NCI-H446 (cell line): ENCODE measurements around the gene HIPK4.
"Not testable (repeated sequence)": the region's sequence is repeated elsewhere in the genome, so short reads cannot be mapped to it uniquely, and the experiment has no call there.

Source experiments
- DNase-seq, 2 experiments: peaks; one replicate each; lab custom pipeline; 2025; lab: John Stamatoyannopoulos, UW

The HIPK4 gene

DNA sequence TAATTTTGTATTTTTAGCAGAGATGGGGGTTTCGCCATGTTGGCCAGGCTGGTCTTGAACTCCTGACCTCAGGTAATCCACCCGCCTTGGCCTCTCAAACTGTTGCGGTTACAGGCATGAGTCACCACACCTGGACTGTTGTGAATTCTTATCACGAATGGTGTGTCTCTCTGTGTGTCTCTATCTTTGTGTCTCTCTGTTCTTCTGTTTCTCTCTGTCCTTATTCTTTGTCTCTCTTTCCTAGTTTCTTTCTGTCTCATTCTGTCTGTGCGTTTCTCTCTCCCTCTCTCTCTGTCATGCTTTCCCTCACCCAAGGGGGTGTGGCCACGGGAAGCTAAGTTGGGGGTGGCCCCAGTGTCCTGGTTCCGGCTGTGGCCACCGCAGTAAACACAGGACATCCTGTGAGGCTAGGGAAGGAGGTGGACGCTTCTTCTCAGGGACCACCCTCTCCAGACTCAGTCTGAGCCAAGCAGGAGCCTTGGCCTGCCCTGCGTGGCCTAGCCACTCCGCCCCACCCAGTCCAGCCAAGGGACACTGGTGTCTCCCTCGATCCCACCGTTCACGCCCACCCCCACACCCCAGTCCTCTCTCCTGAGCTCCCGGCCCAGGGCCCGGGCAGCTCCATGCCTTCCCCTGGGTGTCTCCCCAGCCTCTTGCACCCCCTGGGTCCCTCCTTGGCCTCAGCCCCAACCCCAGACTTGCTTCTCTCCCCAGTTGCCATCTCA, 27.1 kb upstream of the HIPK4 start:
- no peak for DNase-seq

DNA sequence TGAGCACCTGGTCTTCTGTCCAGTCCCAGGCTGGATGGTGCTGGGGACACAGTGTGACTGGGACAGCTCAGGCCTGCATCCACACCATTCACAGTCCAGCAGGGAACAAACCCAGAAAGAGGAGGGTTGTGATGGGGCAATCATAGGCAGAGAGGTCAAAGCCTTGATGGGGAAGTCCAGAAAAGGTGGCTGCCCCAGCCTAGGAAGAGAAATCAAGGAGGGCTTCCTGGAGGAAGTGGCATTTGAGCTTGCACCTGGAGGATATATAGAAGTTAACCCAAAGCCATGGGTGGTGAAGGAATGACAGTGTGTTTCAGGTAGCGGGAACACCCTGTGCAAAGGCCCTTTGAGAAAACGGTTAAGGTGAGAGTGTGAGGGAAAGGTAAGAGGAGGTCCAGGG, 25.8 kb upstream of the HIPK4 start:
- DNase-seq: no peak

DNA sequence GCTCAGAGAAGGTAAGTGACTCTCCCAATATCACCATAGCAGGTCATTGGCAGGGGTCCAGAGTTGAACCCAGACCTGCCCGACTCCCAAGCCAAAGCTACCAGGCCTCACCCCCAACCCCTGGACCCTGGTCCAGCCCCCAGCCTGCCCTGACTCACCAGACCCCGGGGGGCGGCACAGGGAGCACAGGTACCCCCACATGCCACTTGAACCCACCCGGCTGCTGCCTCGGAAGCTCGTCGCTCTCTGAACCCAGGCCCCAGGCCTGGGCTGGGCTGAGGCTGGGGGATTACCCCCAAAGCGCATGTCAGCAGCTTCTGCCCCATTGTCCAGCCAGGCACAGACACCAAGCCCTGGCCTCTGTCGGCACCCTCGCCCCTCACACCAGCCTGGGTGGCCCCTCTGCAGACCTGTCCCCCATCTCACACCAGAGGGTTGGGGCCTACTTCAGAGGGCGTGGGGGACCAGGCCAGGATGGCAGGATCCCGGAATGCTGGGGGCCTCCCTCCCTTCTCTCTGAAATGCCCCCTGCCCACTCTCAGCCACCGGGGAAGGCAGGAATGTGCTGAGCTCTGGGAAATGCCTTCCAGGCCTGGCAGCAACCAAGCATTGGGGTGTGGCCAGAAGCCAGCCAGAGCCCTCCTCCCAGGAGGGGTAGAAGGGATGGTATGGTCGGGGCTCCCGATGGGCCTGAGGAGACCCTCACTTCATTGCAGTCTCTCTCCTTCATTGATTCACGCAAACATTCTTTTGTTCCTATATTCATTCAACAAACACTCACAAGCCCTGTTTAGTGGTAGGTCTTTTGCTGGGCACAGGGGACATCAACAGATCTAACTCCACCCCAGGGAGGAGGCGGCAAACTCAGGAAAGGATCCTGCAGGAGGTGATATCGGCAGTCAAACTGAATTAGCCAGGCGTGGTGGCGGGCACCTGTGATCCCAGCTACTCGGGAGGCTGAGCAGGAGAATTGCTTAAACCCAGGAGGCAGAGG, 24.9 kb upstream of the HIPK4 start:
- DNase-seq: no peak

DNA sequence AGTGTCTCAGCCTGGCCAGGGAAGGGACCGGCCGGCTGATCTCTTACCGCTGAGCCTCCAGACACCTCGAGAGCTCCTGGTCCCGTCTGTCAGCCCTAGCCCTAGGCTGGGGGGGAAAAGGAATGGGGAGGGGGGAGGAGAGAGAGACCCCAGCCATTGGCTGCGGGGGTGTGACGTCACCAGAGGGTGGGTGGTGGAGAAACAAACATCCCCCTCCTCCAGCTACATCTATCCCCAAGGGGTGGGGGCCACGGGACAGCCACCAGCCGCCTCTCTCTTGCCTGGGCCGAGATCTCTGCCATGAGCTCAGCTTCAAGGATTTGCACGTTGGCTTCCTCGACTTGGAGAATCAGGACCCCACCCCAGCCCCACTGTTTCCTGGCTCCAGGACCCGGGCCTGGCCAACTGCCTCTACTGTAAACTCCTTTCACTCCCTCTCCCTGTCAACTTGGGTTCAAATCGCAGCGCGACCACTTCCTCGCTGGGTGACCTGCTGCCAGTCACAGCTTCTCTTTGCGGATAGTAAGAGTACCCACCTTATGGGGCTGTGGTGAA, 23.4 kb upstream of the HIPK4 start, which contains the start of gene PRX:
TSS of gene PRX (minus strand) at position 88 of the 555 bp plus-strand sequence. CDS start 5,446 bp downstream, outside the sequence.
- no peak for DNase-seq

DNA sequence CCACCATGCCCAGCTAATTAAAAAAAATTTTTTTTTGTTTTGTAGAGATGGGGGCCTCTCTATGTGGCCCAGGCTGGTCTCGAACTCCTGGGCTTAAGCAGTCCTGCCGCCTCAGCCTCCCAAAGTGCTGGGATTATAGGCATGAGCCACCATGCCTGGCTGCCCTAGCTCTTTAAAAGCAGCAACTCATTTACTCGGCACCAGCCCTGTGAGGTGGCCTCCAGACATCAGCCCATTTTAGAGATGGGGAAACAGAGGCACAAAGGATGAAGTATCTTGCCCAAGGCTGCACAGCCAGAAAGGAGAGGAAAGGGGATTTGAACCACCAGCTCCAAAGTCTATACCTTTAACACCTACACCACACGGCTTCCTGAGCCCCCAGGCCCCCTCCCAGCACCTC, 22.9 kb upstream of the HIPK4 start:
- DNase-seq: no peak

DNA sequence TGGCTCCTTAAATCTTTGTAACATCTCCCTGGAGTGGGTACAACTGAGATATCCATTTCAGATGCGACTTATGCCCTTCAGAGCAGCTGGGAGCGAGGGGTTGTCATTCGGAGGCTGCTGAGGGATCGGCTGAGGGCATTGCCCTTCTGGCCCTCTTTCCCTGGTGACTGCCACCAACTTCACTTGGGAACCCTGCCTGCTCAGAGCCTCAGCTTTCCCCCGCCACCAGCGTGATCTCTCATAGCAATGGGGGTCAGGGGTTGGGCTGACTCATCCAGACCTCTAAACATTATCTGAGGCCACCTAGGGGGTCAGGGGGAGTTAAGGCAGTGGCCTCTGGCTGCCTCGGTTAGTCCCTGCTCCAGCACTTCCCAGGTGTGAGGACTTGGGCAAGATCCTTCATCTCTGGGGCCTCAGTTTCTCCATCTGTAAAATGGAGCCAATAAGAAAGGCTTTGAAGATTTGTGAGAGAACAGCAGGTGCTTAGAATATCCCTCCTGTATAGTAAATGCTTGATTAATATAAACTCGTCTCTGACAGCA, 22.0 kb upstream of the HIPK4 start:
- no peak for DNase-seq

DNA sequence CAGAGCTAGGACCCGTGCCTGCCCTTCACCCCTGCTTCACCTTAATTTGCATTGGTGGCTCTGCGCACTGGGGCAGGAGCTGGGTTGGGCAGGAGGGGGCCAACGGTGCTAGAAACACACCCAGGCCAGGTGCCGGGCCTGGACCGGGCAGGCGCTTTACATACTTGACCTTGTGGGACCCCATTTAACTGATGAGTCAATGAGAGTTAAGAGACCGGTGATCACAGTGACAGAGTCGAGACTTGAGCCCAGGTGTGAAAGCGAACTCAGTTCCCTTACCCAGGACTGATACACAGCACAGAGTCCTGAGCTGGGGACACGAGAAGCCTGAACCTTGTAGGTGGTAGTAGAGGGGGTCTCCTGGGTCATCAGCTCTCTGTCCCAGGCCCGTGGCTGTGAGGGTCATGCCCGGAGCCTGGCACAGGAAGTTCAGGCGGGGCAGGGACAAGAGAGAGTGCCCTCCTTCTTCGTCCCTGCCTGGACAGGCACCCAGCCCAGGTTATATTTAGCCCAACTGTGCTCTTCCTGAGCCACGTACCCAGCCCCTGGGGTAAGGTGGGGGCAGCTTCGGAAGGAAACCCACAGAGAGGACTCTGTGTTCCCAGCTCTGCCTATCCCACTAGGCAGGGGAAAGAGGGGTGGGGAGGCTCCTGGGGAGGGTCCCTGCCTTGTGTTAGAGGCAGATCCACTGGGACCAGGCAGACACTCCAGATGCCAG, 21.3 kb upstream of the HIPK4 start:
- DNase-seq: no peak

DNA sequence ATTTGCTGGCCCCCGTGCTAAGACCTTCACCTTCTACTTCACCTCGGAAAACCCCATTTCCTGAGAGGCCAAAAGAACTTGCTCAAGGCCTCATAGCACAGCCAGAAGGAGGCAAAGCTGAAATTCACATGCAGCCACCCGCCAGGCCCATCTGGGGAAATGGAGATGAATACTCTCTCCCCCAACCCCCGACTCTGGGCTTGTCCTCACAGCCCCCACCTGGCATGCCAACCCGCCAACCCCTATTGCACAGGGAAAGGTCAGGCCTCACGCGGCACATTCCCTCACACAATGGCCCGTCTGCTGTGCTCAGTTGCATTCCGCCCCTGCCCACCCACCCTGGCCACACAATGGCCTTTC, 20.0 kb upstream of the HIPK4 start:
- DNase-seq: no peak

DNA sequence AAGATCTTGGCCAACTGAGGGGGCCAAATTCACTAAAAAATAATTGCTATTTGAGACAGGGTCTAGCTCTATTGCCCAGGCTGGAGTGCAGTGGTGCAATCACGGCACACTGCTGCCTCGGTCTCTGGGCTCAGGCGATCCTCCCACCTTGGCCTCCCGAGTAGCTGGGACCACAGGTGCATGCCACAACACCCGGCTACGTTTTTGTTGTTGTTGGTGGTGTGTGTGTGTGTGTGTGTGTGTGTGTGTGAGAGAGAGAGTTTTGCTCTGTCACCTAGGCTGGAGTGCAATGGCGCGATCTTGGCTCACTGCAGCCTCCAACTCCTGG, 18.6 kb upstream of the HIPK4 start:
- not testable (repeated sequence) for DNase-seq

DNA sequence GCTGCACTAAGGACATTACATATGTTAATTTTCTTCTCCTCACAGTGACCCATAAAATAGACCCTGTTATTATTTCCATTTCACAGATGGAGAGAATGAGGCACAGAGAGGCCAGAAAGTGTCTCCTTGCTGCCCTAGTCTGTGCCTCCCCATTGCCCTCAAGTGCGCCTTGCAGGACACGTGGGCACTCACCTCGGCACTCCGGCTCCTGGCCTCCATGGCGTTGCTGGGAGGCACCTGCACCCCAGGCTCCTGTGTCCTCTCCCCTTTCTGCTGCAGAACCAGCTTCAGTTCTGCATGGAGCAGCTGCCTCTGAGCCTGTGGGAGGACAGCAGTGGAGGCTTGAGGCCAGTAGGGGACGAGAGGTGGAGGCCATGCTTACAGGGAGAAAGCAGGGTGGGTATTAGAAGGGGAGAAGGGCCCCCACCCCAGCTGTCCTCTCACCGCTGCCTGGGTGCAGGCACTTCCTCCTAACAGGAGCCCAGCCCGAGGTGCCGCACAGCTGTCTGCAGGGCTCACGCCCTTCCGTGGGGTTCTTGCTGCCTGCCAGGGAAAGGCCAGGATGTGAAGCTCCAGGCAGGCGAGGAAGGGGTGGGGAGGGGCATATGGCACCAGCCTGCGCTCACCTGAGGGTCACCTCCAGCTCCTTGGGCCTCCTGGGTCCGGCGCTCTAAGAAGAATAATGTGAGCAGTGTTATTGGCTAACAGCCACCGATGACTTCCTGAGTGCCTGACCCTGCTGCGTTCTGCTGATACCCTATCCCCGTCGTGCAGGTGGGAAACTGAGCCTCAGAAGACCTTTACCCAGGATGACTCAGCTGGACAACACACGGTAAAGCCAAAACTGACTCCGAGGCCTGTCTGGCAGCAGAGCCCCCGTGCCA, 18.0 kb upstream of the HIPK4 start:
- no peak for DNase-seq

DNA sequence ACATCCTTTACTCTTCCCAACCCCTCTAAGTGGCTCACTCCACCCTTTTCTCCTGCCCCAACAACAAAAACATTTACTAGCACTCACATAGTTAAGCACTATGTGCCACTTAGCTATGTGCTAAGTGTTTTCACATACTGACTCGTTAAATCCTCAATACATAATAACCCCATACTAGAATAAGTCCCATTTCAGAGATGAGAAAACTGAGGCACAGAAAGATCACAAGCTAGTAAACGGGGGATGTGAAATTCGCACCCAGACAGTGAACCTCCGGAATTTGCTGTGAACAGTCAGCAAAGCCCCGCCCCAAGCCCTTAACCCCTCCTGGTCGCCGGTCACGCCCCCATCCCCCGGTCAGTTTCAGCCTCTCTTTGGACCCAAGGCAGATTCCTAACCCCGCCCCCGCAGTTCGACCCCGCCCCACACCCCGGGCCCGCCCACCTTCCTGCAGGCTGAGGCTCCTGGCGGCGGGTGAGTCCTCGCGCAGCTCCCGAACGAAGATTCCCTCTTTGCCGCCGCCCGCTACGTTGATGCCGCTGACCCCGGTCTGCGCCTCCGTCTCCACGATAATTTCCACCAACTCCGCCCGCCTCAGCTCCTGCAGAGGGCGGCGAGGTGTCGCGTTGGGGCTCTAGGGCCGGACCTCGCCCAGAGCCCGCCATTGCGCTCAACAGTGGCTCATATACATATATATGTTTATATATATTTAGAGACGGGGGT, 13.4 kb upstream of the HIPK4 start:
- DNase-seq: peak; percentile 30 to 79

DNA sequence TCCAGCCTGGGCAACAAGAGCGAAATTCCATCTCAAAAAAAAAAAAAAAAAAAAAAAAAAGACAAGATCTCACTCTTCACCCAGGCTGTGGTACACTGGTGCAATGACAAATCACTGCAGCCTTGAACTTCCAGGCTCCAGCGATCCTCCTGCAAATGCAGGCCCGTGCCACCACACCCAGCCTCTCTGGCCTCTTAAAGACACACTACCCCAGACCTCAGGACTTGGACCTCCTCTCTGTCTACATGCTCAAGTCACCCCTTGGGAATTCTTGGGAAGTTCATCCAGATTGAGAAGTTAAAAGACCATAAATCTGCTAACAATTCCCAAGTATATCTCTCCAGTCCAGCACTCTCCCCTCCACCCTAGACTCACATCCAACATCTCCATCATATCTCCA, 10.6 kb upstream of the HIPK4 start:
- no peak for DNase-seq

DNA sequence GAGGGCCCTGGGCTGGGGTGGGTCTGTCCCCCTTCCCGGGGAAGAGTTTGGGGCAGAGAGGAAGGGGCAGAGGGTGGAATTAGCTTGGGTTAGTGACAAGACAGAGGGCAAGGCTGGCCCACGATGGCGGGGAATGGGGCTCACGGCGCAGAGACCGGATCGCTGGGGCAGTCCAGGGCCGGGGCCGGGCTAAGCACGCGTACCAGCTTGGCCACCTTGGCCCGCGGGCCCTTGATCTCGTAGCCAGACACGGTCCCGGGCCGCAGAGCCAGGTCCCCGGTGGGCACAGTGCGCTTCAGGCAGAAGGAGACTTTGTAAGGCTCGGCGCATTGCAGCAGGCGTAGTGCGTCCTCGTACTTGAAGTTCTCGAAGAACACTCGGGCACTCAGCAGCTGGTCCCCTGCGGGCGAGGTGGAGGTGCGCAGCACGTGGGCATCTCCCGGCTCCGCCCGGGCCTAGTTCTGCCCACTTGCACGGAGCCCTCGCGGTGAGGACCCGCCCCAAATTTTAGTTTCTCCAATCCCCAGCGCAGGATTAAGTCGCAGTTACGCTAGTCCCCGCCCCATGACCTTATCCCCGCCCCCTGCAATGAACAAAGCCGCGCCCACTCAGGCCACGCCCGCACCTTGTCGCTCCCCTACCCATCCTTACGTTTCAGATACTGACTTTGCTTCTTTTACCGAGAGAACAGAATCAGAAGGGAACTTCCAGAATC, 8.6 kb upstream of the HIPK4 start:
- DNase-seq: no peak

DNA sequence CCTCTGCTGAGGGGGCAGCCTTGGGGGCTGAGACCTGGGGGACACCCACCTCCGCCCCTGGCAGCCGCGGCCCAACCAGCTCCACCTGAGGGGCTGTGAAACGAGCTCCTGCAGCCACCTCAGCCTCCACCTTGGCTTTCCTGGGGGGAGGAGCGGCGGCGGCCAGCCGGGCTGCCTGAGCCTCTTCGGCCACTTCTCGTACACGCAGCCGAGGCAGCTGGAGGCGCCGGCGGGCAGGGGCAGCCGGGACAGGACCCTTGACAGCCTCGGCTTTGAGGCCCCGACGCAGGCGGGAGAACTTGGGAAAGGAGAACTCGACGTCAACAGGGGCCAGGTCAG, 7.6 kb upstream of the HIPK4 start:
- DNase-seq: no peak

DNA sequence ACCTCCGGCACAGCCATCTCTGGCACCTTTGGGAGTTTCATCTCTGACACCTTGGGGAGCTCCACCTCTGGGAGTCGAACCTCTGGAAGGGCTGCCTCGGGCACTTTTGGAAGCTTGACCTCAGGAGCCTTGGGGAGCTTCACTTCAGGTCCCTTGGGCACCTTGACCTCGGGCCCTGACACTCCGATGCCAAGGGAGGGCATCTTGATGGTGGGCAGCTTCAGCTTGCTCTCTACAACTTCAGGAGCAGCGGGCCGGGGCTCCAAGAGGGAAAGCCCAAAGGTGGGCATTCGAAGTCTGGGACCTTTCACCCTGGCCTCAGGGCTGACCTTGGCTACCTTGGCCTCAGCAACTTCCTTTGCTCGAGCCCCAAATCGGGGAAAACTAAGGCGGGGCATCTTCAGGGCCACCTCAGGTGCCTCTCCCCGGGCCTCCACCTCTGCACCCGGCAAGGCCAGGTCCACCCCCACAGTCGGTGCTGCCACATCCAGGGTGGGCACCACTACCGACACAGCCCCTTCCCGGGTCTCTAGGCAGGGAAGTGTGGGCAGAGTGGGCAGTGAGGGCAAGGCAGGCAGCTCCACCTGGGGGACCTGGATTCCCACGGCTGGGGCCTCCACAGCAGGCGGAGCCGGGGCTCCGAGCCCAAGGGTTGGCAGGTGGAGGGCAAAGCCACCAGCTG, 7.0 kb upstream of the HIPK4 start:
- no peak for DNase-seq

DNA sequence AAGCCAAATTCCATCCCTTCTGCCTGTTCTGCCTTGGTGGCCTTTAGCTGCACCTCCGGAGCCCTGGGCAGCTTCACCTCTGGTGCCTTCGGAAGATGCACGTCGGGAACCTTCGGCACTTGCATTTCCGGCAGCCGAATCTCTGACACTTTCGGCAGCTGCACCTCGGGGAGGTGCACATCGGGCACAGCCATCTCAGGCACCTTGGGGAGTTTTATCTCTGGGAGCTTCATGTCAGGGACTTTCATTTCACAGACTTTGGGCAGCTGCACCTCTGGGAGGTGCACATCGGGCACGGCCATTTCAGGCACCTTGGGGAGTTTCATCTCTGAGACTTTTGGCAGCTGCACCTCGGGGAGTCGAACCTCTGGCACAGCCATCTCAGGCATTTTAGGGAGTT, 6.0 kb upstream of the HIPK4 start:
- no peak for DNase-seq

DNA sequence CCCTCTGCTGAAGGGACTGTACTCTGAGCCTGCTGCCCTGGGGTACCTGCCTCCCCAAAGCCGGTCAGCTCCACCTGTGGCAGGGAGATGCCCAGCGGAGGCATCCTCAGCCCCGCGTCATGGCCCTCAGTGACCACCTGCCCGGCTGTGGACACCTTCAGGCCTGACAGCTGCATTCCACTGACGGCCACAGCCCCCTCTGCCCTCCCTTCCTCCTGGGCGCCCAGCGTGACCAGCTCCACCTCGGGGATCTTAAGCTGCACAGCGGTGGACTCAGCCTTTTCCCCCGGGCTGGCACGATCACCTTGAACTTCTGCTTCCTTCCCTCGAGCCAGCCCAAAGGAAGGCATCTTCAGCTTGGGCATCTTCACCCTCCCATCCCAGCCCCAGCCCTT, 4.8 kb upstream of the HIPK4 start:
- DNase-seq: no peak

DNA sequence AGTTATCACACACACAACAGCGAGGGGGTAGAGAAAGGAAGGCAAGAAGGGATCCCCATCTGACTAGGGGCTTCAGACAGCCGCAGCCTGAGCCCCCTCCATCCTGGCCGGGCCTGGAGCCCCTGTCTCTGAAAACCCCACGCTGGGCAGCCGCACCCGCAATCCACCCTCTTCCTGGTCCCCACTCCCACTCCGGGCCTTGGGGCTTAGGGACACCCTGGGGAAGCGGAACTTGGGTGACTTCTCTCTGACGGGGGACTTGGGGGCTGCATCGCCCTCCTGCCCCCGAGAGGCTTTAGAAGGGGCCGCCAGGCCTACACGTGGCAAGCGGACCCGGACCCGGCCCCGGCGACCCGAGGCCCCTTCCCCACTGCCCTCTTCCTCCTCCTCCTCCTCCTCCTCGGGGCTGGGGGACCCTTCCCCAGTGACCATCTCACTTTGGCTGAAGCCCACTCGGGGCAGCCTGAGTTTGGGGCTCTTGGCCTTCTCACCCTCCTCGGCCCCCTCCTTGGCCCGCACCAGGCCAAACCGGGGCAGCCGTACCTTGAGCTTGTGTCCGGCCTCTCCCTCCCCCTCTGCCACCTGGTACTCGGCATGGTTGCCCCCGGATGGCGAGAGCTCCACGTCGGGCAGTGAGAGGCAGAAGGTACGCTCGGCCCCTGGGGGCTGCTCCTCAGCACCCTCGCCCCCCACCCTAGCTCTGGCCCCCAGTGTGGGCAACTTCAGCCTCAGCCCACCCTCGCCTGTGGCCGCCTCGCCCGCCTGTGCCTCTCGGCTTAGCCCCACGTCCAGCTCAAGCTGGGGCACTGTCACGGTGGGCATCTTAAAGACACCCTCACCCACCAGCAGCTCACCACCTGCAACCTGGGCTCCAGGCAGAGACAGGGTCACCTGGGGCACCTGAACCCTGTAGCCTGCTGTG, 4.2 kb upstream of the HIPK4 start:
- no peak for DNase-seq
